ENCODE data around the gene FBXL17.

FBXL17 gene

DNA sequence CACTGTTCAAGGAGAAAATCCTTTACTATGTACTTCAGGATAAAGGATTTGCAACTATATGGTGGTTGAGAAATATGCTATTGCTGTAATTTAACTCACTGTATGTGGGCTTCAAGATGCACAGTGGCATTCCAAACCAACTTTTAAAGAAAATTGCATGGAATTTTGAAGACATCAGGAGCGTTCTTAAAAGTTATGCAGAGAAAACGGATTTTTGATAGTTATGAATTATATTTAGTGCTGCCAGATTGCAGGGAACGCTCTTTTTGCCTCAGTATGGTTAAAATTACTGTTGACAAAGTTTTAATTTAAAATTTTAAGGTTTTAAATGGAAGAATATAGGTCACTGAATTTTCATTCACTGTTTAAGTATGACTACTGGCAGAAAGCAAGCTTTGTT is 375.1 kb downstream of the FBXL17 start:
- in situ Hi-C loops (cut with HindIII; ENCODE audit: low pct_unique_long_range_greater_than_20kb, low sequenced_read_pairs) = no loop called here
- no peak for TF ChIP-seq JUND (IDR thresholded peaks at IDR 0.05; ENCODE audit: low read depth)
- DNase-seq (ENCODE audit: low read depth in 1 of 2, low spot score in 1 of 2) = no peak

- DNase-seq (ENCODE audit: low read depth in 1 of 2, low spot score in 1 of 2) = no peak
- no peak for TF ChIP-seq JUND (IDR thresholded peaks at IDR 0.05; ENCODE audit: low read depth)
- in situ Hi-C loops (cut with HindIII; ENCODE audit: low pct_unique_long_range_greater_than_20kb, low sequenced_read_pairs) = no loop called here
These were observed 378.7 kb downstream of the FBXL17 start for GRCh38 chr5:108003178-108003577.

DNA sequence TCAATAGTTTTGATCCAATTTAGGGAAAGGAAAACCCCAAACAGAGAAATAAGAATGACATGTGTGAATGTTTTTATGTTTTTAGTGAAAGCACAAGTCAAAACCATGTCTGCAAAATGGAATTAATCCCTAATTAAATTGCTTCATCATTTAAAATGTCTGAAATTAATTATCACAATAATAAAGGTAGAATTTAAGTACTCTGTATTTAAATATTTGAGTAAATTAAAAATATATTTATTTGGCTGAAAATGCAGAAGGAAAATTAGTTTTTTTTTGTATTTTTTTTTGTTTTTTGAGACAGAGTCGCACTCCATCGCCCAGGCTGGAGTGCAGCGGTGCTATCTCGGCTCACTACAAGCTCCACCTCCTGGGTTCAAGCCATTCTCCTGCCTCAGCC is 380.7 kb downstream of the FBXL17 start:
- in situ Hi-C loops (cut with HindIII; ENCODE audit: low pct_unique_long_range_greater_than_20kb, low sequenced_read_pairs) = no loop called here

GRCh38 chr5:107997338-107997980 is 384.4 kb downstream of the FBXL17 start:
- in situ Hi-C loops (cut with HindIII; ENCODE audit: low pct_unique_long_range_greater_than_20kb, low sequenced_read_pairs) = no loop called here
- no peak for TF ChIP-seq JUND (IDR thresholded peaks at IDR 0.05; ENCODE audit: low read depth)
- DNase-seq (ENCODE audit: low read depth in 1 of 2, low spot score in 1 of 2) = no peak

More for the DNA sequence above, 380.7 kb downstream of the FBXL17 start:
- no peak for TF ChIP-seq JUND (IDR thresholded peaks at IDR 0.05; ENCODE audit: low read depth)
- DNase-seq (ENCODE audit: low read depth in 1 of 2, low spot score in 1 of 2) = no peak

DNA sequence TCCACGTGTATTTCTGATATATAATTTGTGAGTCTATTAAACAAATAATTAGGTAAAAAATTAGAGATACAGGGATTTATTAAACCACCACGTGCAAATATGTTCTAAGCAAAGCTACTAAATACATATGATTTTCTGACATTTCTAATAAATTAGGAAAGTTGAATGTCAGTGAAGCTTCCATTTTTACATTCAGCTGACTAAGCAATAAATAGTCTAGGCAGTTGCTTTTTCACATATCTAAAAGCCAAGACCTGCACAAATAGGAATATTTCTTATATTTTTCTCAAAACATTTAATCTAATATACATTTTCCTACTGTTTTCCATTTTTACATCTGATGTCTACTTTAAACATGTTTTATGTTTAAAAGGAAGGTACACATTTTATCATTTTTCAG is 388.6 kb downstream of the FBXL17 start:
- TF ChIP-seq JUND (IDR thresholded peaks at IDR 0.05; ENCODE audit: low read depth) = no peak
- in situ Hi-C loops (cut with HindIII; ENCODE audit: low pct_unique_long_range_greater_than_20kb, low sequenced_read_pairs) = no loop called here

GRCh38 chr5:107990881-107991810 is 390.8 kb downstream of the FBXL17 start:
- TF ChIP-seq JUND (IDR thresholded peaks at IDR 0.05; ENCODE audit: low read depth) = no peak

More for the DNA sequence above, 388.6 kb downstream of the FBXL17 start:
- DNase-seq (ENCODE audit: low read depth in 1 of 2, low spot score in 1 of 2) = no peak

GRCh38 chr5:107985144-107985543 is 396.8 kb downstream of the FBXL17 start:
- no peak for TF ChIP-seq JUND (IDR thresholded peaks at IDR 0.05; ENCODE audit: low read depth)
- no peak for DNase-seq (ENCODE audit: low read depth in 1 of 2, low spot score in 1 of 2)
- in situ Hi-C loops (cut with HindIII; ENCODE audit: low pct_unique_long_range_greater_than_20kb, low sequenced_read_pairs) = no loop called here

More at GRCh38 chr5:107990881-107991810, 390.8 kb downstream of the FBXL17 start:
- in situ Hi-C loops (cut with HindIII; ENCODE audit: low pct_unique_long_range_greater_than_20kb, low sequenced_read_pairs) = no loop called here
- no peak for DNase-seq (ENCODE audit: low read depth in 1 of 2, low spot score in 1 of 2)

- in situ Hi-C loops (cut with HindIII; ENCODE audit: low pct_unique_long_range_greater_than_20kb, low sequenced_read_pairs) = no loop called here
- no peak for TF ChIP-seq JUND (IDR thresholded peaks at IDR 0.05; ENCODE audit: low read depth)
These were observed 399.0 kb downstream of the FBXL17 start for GRCh38 chr5:107982703-107983425.

DNA sequence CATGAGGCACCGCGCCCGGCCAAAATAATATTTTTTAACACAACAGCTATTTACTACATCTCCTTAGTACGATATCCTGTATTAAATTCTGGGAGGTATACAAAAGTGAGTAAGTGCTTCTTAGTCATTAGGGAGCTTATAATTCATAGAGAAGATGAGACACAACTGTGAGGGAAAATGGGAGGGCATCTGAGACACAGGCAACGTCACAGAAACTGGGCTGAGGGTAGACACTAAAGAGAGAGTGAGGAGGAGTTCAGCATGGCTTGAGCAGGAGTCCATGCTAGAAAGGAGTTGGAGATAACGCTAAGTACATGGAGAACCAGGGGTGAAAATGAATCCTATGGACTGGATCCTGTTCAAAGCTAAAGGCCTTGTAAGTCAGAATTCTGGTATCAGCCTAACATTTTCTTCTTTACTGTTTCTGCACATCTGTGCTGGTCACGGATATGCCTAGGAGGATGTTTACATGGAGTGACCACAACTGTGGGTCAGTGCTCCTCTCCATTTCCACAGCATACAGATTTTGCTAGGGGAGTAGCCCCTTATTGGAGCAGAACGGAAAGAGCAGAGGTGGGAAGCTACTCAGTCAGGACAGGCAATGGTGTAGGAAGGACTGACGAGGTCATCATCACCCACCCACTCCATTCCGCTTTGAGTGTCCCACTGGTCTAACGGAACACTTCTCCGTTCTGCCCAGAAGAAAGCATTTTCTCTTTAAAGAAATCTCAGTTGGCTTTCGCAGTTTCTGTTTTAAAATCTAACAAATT is 400.8 kb downstream of the FBXL17 start:
- in situ Hi-C loops (cut with HindIII; ENCODE audit: low pct_unique_long_range_greater_than_20kb, low sequenced_read_pairs) = no loop called here
- no peak for DNase-seq (ENCODE audit: low read depth in 1 of 2, low spot score in 1 of 2)
- TF ChIP-seq JUND (IDR thresholded peaks at IDR 0.05; ENCODE audit: low read depth) = no peak

More at GRCh38 chr5:107982703-107983425, 399.0 kb downstream of the FBXL17 start:
- no peak for DNase-seq (ENCODE audit: low read depth in 1 of 2, low spot score in 1 of 2)

GRCh38 chr5:107979900-107980299 is 402.0 kb downstream of the FBXL17 start:
- DNase-seq (ENCODE audit: low read depth in 1 of 2, low spot score in 1 of 2) = no peak
- in situ Hi-C loops (cut with HindIII; ENCODE audit: low pct_unique_long_range_greater_than_20kb, low sequenced_read_pairs) = no loop called here
- TF ChIP-seq JUND (IDR thresholded peaks at IDR 0.05; ENCODE audit: low read depth) = no peak

GRCh38 chr5:107979291-107979690 is 402.6 kb downstream of the FBXL17 start:
- in situ Hi-C loops (cut with HindIII; ENCODE audit: low pct_unique_long_range_greater_than_20kb, low sequenced_read_pairs) = no loop called here
- TF ChIP-seq JUND (IDR thresholded peaks at IDR 0.05; ENCODE audit: low read depth) = no peak
- no peak for DNase-seq (ENCODE audit: low read depth in 1 of 2, low spot score in 1 of 2)

GRCh38 chr5:107977550-107978071 is 404.3 kb downstream of the FBXL17 start:
- peak in 1 of 2 experiments; percentile 11 for DNase-seq (ENCODE audit: low read depth in 1 of 2, low spot score in 1 of 2)
- no peak for TF ChIP-seq JUND (IDR thresholded peaks at IDR 0.05; ENCODE audit: low read depth)
- in situ Hi-C loops (cut with HindIII; ENCODE audit: low pct_unique_long_range_greater_than_20kb, low sequenced_read_pairs) = no loop called here

Measured in T47D (cell line).